ENCODE data around the gene SGPL1. TPM values are rescaled to one million over a fixed set of nuclear protein-coding genes. Genes with fewer than 3 reads are reported as not detected.

SGPL1 gene
- total and polyA plus RNA-seq, 2 of the 8 experiments (the other 6 are each of a cell fraction or from before 2014, with no cell fraction given) = 20.5 to 51.6 TPM

DNA sequence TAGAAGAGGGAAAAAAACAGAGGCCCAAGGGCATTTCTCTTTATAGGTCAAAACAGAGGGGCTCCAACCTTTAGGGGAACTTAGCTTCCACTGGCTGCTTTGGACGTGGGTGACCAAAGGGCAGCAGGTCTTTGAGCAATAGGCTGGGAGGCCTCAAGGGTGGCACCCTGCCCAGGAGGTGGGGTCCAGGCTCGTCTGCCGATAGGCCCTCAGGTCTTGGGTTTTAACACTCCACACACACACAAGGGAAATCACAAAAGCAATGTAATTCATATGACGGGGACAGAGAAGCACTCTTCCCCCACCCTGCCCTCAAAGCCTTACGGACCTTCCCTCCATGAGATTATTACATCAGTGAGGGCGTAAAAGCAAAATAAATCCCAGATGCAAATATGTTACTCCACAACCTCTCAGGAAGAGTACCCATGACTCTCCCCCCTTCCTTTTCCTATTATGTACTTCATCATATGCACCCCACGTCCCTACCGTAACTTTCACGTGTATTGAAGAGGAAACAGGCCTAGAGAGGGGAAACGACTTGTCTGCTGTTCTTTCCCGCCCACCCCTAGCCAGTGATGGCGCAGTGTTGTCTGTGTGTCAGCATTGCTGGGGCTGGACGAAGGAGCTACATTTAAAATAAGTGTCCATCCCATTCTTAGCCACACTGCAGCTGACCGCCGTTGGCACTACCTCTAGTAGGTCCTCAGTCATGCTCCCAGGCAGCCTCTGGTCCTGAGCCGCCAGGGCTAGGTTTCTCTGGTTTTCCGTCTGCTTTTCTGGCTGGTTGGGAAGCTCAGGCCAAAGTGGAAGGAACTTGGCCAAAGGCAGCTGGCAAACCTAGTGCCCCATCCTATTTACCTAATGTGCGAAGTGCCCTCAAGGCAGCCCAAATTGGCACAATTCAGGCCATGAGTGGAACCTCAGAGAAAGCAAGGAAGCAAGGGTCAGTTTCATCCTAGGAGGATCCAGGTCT lies 70.5 kb downstream of the SGPL1 start (continued):
- no peak for TF ChIP-seq E2F6 (IDR thresholded peaks at IDR 0.05)
- no peak for TF ChIP-seq USF2 (IDR thresholded peaks at IDR 0.05; ENCODE audit: low read length)
- no peak for TF ChIP-seq JUN (IDR thresholded peaks at IDR 0.05; ENCODE audit: low read depth, low read length)
- TF ChIP-seq NRF1 (IDR thresholded peaks at IDR 0.05; ENCODE audit: low read depth, low read length) = no peak
